ENCODE measurements around the gene TMEM119.

DNA sequence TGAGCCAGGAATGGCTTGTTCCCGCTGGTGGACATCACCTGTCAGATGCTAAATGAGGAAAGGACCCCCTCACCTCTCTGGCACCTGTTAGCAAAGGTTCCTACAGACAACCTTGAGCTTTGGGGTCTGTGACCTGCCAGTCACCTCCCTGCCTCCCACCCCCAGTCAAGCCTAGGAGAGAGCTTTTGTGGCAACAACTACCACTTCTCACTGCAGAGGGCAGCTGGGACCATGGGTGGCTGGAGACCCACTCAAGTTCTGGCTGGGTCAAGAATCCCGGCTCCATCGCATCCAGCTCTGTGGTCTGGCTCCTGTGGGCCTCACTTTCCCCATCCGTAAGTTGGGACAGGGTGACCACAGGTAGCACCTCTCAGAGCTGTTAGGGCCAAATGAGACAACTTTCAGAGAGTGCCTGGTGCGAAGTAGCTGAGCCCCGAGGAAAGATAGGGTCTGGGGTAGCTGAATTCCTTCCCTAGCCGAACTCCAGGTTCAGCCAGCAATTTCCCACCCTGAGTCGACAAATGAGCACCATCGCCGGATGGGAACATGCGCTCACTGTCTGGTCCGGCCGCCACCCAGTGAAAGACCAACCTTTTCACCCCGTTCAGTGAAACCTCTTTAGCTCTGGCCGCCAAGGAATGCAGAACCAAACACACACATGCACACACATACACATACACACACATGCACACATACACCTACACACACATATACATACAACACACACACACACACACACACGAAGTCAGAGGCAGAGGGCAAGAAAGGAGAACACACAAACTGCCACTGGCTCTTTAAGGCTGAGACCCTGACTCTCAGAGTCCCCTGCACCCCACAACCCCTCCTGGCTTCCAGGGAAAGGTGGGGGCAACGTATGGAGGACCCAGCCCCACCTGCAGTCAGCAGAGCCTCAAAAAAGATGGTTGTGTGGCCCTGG, 1.9 kb downstream of the TMEM119 start:
- TF ChIP-seq, protein P1, sequence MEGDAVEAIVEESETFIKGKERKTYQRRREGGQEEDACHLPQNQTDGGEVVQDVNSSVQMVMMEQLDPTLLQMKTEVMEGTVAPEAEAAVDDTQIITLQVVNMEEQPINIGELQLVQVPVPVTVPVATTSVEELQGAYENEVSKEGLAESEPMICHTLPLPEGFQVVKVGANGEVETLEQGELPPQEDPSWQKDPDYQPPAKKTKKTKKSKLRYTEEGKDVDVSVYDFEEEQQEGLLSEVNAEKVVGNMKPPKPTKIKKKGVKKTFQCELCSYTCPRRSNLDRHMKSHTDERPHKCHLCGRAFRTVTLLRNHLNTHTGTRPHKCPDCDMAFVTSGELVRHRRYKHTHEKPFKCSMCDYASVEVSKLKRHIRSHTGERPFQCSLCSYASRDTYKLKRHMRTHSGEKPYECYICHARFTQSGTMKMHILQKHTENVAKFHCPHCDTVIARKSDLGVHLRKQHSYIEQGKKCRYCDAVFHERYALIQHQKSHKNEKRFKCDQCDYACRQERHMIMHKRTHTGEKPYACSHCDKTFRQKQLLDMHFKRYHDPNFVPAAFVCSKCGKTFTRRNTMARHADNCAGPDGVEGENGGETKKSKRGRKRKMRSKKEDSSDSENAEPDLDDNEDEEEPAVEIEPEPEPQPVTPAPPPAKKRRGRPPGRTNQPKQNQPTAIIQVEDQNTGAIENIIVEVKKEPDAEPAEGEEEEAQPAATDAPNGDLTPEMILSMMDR (IDR thresholded peaks at IDR 0.05) = no peak
- no peak for TF ChIP-seq POLR2AphosphoS5 (IDR thresholded peaks at IDR 0.05; ENCODE audit: insufficient read depth in 1 of 2, low read depth in 1 of 2)
- no peak for TF ChIP-seq POLR2A (IDR thresholded peaks at IDR 0.05)
